HG03066 (cell line): Measurements from ENCODE around the gene PODN.

Experiments
- ATAC-seq: cut with Tn5 transposase; IDR thresholded peaks from one replicate; pipeline ENCODE4 v1.9.1; 2021; ENCODE audit warnings: low read depth; ENCODE audit not compliant: unreplicated experiment

Gene PODN

DNA sequence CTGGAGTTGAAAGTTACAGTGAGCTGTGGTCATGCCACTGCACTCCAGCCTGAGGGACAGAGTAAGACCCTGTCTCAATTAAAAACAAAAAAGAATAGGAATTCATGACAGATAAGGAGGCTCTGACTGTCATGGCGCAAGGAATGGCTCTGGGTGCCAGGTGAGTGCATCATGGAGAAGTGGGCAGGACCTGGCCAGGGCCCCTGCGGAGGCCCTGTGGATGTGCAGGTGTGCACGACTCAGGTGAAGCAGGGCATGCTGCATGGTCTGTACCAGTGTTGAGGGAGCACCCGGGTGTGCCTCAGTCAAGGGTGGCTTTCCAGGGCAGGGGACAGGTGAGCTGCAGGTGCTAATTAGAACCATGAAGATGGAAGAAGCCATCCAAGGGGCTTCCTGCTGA, 66.4 kb downstream of the PODN start:
- ATAC-seq, result no peak

DNA sequence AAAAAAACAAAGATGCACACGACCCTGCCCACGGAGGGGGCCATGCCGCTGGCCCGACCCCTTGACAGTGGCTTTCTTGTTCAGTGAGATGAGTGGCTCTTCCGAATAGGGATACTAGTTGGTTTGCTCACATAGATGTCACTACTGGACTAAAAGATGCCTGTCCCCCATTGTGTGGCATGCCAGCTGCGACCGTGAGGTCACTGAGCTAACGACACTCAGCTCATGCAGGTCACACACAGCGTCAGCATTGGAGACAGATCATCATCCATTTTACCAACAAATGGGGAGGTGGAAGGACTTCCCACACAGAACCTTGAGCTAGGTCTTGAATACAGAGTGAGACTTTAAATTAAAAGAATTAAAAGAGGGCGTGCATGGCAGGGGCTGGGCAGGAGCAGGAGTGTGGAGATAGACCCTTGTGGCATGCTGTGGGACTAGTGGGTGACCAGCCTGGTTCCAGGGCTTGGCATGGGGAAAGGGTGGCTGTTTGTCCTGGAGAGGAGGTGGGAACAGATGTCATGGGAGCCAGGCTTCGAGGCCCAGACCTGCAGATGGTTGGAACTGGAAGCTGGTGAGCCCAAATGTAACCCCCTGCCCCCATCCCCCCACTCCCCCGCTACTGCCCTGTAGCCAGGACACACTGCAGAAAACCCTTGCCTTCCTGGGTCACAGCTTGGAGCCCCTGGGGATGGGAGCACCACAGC, 68.0 kb downstream of the PODN start:
- ATAC-seq, result no peak

DNA sequence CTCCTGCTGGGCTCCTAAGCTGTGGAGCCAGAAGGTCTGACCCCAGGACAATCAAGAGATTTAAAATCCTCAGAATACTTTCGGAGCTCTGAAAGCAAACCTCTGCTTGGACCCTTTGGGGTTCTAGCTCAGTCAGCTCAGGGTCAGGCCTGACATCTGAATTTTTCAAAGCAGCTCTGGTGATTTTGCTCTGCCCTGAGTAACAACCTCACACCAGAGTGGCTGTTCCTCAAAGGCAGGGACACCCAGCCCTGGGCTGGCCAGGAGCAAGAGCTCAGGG, 68.5 kb downstream of the PODN start:
- ATAC-seq, result no peak

DNA sequence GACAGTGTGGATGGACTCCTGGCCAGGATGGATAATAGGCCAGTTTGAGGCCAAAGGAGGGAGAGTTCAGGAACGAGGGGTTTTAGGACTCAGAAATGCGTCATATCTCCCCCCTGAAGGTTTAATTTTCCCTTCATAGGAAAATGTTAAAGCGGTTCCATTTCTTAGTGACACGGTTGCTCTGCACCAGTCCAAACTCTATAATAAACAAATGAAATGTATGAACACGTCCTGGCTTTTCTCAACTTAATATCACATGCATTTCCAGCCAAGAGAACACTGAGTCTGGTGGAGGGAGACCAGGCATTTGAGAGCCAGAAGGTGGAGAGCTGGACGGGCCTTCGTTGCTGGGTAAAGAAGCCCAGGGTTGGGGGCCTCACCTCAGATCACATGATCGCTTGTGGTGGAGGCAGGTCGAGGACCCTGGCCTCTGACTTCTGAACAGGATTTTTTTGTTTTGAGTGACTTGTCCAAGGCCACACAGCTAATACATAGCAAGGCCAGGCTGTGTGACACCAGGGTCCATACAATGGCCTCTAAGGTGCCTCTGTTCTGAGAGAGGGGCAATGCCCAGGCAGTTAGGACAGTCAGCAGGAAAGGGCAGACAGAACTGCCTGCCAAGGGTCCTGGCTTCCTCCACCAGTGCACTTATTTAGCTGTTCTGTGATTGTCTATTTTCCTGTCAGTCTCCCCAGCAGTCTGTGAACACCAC, 69.0 kb downstream of the PODN start:
- no peak for ATAC-seq

DNA sequence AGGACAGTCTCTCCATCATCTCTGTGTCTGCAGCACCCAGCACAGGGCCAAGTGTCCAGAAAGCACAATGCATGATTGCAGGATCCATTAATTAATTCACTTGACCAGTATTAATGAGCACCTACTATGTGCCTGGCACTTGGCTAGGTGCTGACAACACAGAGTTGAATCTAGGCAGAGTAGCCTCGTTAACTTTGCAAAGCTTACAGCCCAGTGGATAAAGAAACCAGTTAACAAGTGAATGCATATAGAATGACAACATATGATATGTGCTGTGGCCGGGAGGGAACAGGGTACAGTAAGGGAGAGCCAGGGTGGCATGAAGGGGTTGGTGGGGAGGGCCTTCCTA, 69.6 kb downstream of the PODN start:
- no peak for ATAC-seq

DNA sequence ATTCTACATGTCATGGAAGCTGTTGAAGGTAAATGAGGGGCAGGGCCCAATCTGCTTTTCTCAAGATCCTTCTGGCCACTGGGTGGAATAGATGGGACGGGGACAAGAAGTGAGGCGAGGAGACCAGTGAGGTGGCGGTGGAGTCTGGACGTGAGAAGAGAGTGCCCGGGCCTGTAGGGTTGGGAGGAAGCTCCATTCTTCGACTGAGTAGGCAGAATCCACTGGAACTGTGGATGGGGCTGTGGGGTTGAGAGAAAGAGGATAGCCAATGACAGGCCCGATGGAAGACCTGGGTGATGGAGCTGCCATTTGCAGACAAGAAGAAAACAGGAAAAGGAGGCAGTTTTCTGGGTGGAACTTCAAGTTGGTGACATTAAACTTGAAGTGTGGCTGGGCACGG, 70.2 kb downstream of the PODN start:
- no peak for ATAC-seq

DNA sequence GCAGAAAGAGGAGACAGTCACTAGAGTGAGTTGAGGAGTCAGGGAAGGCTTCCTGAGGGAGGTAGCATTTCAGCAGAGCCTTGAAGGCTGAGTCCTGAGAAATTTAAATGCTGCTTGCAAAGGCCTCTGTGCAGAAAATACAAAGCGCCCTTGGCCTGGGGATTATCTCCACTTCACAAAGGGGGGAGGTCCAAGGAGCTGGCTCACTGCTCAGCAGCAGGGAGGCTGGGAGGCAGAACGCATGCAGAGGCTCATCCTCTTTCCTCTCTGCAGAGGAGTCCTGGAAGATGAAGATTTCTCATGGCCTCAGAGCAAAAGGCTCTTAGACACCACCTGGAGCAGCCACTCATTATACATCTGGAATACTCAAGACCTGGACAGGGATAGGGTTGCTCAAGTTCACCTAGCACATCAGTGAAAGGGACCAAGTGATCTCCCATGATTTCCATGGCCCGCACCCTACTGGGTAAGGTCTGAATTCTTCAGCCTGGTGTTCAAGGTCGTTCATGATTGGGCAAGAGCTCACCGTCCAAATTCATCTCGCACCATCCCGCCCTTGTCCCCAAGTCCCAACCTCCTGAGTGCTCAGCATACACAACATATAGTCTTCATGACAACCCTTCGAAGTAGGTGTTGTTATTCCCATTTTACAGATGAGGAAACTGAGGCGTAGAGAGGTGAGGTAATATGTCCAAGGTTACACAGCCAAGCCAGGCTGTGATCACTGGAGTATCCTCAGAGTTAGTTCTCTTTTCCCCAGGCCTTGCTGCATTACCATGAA, 71.4 kb downstream of the PODN start:
- no peak for ATAC-seq

DNA sequence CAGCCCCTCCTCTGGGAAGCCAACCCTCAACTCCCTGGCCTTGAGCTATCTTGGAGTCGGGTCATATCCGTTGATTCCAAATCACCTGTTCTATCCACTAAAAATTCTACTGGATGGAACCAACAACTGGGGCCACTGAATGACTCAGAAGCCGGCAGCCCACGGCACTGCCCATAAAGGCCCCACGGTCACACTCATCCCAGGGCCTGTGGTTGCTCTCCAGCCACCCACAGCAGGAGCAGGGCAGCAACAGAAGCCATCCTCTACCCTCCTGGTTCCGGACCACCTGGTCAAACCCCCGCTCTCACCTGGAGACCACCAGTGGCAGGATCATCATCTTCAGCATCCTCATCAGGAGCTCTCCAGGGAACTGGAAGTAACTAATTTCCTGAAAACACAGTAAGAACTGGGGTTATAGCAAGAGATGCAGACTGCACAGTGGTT, 72.1 kb downstream of the PODN start:
- ATAC-seq, result no peak
